22Rv1 (cell line): ENCODE measurements around the gene CDH18.

Source experiments
- ZFX ChIP-seq: fragments of 450-650 bp; IDR thresholded peaks from 2 replicates; pipeline ENCODE4 v1.6.1; 2017; ENCODE audit warnings: antibody characterized with exemption, borderline replicate concordance
- TF ChIP-seq, protein P1 (sequence below): fragments of 450-650 bp; IDR thresholded peaks from 2 replicates; pipeline ENCODE4 v1.5.1; 2017; ENCODE audit warnings: mild to moderate bottlenecking

DNA sequence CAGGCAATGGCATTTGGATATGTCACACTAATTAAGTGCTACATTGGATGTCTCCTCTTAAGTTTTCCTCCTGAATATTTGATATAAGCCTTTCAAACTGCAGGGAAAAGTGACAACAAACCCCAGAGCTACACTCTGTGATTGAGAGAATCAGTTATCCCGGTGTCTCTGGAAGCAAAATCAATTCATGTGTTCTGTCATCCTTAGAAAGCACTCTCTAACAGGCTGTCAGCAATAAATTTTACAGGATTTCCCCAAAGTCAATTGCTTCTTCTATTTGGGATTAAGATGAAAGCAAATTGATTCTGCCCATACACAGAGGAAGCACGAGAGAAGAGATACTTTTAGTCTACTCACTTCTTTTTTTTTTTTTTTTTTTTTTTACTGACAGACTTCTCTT is 332.4 kb downstream of the CDH18 start:
- TF ChIP-seq, protein P1, sequence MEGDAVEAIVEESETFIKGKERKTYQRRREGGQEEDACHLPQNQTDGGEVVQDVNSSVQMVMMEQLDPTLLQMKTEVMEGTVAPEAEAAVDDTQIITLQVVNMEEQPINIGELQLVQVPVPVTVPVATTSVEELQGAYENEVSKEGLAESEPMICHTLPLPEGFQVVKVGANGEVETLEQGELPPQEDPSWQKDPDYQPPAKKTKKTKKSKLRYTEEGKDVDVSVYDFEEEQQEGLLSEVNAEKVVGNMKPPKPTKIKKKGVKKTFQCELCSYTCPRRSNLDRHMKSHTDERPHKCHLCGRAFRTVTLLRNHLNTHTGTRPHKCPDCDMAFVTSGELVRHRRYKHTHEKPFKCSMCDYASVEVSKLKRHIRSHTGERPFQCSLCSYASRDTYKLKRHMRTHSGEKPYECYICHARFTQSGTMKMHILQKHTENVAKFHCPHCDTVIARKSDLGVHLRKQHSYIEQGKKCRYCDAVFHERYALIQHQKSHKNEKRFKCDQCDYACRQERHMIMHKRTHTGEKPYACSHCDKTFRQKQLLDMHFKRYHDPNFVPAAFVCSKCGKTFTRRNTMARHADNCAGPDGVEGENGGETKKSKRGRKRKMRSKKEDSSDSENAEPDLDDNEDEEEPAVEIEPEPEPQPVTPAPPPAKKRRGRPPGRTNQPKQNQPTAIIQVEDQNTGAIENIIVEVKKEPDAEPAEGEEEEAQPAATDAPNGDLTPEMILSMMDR: no peak
- no peak for TF ChIP-seq ZFX
